Stomach (tissue), 4 donors: ENCODE measurements around the gene PRKG1.

Experiments
- CTCF ChIP-seq, 7 experiments: fragments of 450-650 bp in 4 of 7; fragments of 200-600 bp in 3 of 7; sonication (generic) in 3 of 7; IDR thresholded peaks; one replicate each; pipeline ENCODE4 v1.5.1; 2016 to 2019; ENCODE audit warnings: antibody characterized with exemption in 7 of 7, control low read depth in 2 of 7, mild to moderate bottlenecking in 1 of 7
- EP300 ChIP-seq: sonication (generic); formaldehyde crosslinking; IDR thresholded peaks from one replicate; pipeline ENCODE4 v1.6.1; 2017; ENCODE audit warnings: antibody characterized with exemption
- POLR2A ChIP-seq, 4 donors: fragments of 450-650 bp; IDR thresholded peaks; one replicate each; pipeline ENCODE4 v1.6.1; 2016; ENCODE audit warnings: antibody characterized with exemption in 4 of 4, control low read depth in 2 of 4, mild to moderate bottlenecking in 1 of 4, moderate library complexity in 1 of 4
- POLR2AphosphoS5 ChIP-seq, 3 donors: sonication (generic); formaldehyde crosslinking; IDR thresholded peaks; one replicate each; pipeline ENCODE4 v1.6.1; 2016; ENCODE audit warnings: antibody characterized with exemption in 3 of 3

DNA sequence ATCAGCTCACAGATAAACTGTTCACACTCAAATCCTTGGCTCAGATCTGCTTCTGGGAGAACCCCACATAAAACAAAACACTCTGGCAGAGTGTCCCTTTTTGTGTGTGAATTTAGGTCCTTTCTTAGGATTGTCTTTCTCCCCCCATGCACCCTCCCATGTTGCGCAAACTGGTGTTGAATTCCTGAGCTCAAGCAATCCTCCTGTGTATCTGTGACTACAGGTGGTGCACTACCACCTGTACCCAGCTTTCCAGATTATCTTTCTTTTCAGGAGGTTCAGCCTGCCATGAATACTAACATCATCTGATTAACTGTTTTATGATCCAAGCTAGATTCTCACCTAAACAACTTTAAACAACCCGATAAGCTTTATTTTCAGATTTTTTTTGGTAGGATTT is 802.7 kb downstream of the PRKG1 start:
- no peak for TF ChIP-seq EP300
- TF ChIP-seq CTCF (IDR thresholded peaks at IDR 0.05), result no peak
- TF ChIP-seq POLR2A (IDR thresholded peaks at IDR 0.05), result no peak
- TF ChIP-seq POLR2AphosphoS5 (IDR thresholded peaks at IDR 0.05), result no peak
